Tibial nerve (tissue), 4 donors: ENCODE results near the gene CDH12.

ENCODE experiments used
- CTCF ChIP-seq, 5 experiments: fragments of 200-600 bp in 3 of 5; fragments of 450-650 bp in 2 of 5; sonication (generic) in 3 of 5; IDR thresholded peaks; one replicate each; pipeline ENCODE4 v1.5.1; 2016 to 2019; ENCODE audit warnings: antibody characterized with exemption in 5 of 5, mild to moderate bottlenecking in 3 of 5, moderate library complexity in 2 of 5
- EP300 ChIP-seq, 2 donors: sonication (generic); formaldehyde crosslinking; IDR thresholded peaks; one replicate each; pipeline ENCODE4 v1.6.1; 2017; ENCODE audit warnings: antibody characterized with exemption in 2 of 2, mild to moderate bottlenecking in 1 of 2
- POLR2A ChIP-seq, 2 donors: fragments of 450-650 bp; IDR thresholded peaks; one replicate each; pipeline ENCODE4 v1.6.1; 2017; ENCODE audit warnings: antibody characterized with exemption in 2 of 2, mild to moderate bottlenecking in 2 of 2, moderate library complexity in 2 of 2

- TF ChIP-seq POLR2A (IDR thresholded peaks at IDR 0.05), result no peak
- no peak for TF ChIP-seq CTCF (IDR thresholded peaks at IDR 0.05)
- no peak for TF ChIP-seq EP300 (IDR thresholded peaks at IDR 0.05)
Observed at GRCh38 chr5:22780756-22781155, 72.4 kb downstream of the CDH12 start.
